ENCODE data around the gene OR1C1. TPM values are rescaled to one million over a fixed set of nuclear protein-coding genes. Genes with fewer than 3 reads are reported as not detected.
"Not testable (repeated sequence)": the region's sequence is repeated elsewhere in the genome, so short reads cannot be mapped to it uniquely, and the experiment has no call there.

OR1C1 gene
- total RNA-seq, 1 donor: not detected

- no peak for TF ChIP-seq CTCF (IDR thresholded peaks at IDR 0.05; ENCODE audit: insufficient read depth, low read length)
Measured at GRCh38 chr1:247713753-247714152, 46.6 kb downstream of the OR1C1 start.

GRCh38 chr1:247710681-247711080 is 49.7 kb downstream of the OR1C1 start:
- not testable (repeated sequence) for H3K4me3 ChIP-seq (ENCODE audit: low read depth, low read length); DNase-seq (ENCODE audit: low read depth)

More at GRCh38 chr1:247713753-247714152, 46.6 kb downstream of the OR1C1 start:
- DNase-seq (ENCODE audit: low read depth): no peak
- no peak overlapping the region for H3K4me3 ChIP-seq (ENCODE audit: low read depth, low read length)

Other genes with a start within 250 kb of the OR1C1 start
- gene OR2C3, start 224.1 kb downstream of the OR1C1 start, total RNA-seq (ENCODE audit: low replicate concordance): not detected in 2 replicates
- not detected in 2 replicates for gene GCSAML, start 211.4 kb downstream of the OR1C1 start, total RNA-seq (ENCODE audit: low replicate concordance)
- not detected in 2 replicates for gene OR2G2, start 172.2 kb downstream of the OR1C1 start, total RNA-seq (ENCODE audit: low replicate concordance)
- not detected in 2 replicates for gene OR2G3, start 155.0 kb downstream of the OR1C1 start, total RNA-seq (ENCODE audit: low replicate concordance)
- not detected in 2 replicates for gene OR13G1, start 80.8 kb downstream of the OR1C1 start, total RNA-seq (ENCODE audit: low replicate concordance)
- not detected in 2 replicates for gene OR6F1, start 43.9 kb downstream of the OR1C1 start, total RNA-seq (ENCODE audit: low replicate concordance)
- not detected in 2 replicates for gene OR14K1, start 21.9 kb downstream of the OR1C1 start, total RNA-seq (ENCODE audit: low replicate concordance)
- gene OR14A2, start 12.4 kb downstream of the OR1C1 start, total RNA-seq (ENCODE audit: low replicate concordance): not detected in 2 replicates
- not detected in 2 replicates for gene OR14A16, start 63.6 kb upstream of the OR1C1 start, total RNA-seq (ENCODE audit: low replicate concordance)
- not detected in 2 replicates for gene OR11L1, start 81.3 kb upstream of the OR1C1 start, total RNA-seq (ENCODE audit: low replicate concordance)
- gene TRIM58, start 96.6 kb upstream of the OR1C1 start, total RNA-seq (ENCODE audit: low replicate concordance): 0.09 and 3.0 TPM in 2 replicates
- gene OR2W3, start 135.0 kb upstream of the OR1C1 start, total RNA-seq (ENCODE audit: low replicate concordance): not detected in 2 replicates
- not detected in 2 replicates for gene OR2T8, start 159.7 kb upstream of the OR1C1 start, total RNA-seq (ENCODE audit: low replicate concordance)
- not detected in 2 replicates for gene OR2AJ1, start 164.3 kb upstream of the OR1C1 start, total RNA-seq (ENCODE audit: low replicate concordance)
- gene OR2L8, start 188.3 kb upstream of the OR1C1 start, total RNA-seq (ENCODE audit: low replicate concordance): not detected in 2 replicates
- not detected in 2 replicates for gene OR2AK2, start 204.7 kb upstream of the OR1C1 start, total RNA-seq (ENCODE audit: low replicate concordance)